Measurements from ENCODE around the gene ACBD3.
"Not testable (repeated sequence)": the region's sequence is repeated elsewhere in the genome, so short reads cannot be mapped to it uniquely, and the experiment has no call there.

Gene ACBD3

DNA sequence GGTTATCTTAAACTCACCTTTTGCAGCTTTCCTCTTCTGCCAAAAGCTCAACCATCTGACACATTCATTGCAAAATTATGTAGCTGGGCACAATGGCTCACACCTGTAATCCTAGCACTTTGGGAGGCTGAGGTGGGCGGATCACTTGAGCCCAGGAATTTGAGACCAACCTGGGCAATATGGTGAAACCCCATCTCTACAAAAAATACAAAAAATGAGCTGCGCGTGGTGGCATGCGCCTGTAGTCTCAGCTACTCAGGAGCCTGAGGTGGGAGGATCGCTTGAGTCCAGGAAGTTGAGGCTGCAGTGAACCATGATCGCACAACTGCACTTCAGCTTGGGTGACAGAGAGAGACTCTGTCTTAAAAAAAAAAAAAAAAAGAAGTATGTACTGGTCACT, 16.1 kb upstream of the ACBD3 start:
- DNase-seq (ENCODE audit: insufficient read length, low spot score): not testable (repeated sequence)

DNA sequence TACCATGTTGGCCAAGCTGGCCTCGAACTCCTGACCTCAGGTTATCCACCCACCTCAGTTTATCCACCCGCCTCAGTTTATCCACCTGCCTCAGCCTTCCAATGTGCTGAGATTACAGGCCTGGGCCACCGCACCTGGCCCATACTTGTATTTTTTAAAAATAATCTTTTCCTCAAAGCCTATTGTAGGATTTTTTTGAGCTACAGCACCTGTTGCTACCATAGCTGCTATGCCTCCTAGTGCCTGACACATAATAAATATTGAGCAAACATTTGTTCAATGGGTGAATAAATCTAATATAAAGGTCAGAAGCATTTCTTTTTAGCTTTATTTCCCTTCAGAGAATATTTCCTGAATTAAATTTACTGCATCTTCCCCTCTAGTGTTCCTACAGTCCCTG, 15.7 kb upstream of the ACBD3 start:
- FAIRE-seq (no peak), DNase-seq (ENCODE audit: insufficient read length, low spot score) (no peak)

More for the DNA sequence above, 16.1 kb upstream of the ACBD3 start:
- not testable (repeated sequence) for FAIRE-seq

DNA sequence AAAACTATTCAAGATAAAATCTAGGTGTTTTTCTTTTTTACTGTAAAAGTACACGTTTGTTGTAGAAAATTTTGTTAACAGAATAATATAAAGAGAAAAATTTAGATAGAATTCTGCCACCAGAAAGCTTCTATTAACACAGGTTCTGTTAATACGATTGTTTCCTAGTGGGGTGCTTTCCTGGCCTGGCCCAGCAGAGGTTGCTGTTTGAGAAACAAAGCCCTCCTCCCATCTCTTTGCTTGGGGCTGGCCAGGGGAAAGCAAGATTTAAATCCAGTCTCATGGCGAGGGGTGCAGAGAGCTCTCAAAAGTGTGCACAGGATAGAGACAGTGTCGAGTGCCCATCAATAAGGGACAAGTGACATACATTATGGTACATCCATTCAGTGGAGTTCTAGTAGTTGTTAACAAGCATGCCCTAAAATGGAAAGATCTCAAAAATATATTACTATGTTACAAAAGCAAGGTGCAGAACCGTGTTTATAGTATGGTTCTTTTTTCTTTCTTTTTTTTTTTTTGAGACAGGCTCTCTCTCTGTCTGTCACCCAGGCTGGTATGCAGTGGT, 14.6 kb upstream of the ACBD3 start:
- FAIRE-seq (no peak), DNase-seq (ENCODE audit: insufficient read length, low spot score) (no peak)

DNA sequence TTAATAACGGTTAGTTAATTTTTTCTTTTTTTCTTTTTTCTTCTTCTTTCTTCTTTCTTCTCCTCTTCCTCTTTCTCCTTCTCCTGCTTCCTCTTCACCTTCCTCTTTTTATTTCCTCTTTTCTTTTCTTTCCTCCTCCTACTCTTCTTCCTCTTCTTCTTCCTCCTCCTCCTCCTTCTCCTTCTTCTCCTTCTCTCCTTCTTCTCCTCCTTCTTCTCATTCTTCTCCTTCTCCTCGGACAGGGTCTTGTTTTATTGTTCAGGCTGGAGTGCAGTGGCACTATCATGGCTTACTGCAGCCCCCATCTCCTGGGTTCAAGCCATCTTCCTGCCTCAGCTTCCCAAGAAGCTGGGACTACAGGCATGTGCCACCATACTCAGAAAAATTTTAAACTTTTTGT, 13.4 kb upstream of the ACBD3 start:
- no peak for FAIRE-seq

DNA sequence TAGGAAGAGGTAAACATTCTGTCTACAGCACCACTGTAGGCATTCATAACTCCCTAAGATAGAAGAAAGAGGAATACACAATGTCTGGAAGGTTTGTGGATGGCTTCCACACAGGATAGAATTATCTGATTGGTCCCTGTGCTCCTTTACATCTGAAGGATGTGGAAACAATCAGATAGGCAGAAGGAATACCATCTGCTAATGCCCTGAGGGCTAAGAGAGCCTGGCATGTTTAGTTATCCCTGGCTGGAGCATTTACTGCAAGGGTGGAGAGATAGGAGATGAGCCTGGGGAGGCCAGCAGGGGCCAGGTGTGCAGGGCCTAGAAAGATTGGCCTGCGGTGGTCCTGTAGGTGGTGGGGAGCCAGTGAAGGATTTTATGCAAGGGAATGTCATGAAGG, 8.6 kb upstream of the ACBD3 start:
- DNase-seq (ENCODE audit: insufficient read length, low spot score) (no peak), FAIRE-seq (no peak)

More for the DNA sequence above, 13.4 kb upstream of the ACBD3 start:
- DNase-seq (ENCODE audit: insufficient read length, low spot score): no peak

DNA sequence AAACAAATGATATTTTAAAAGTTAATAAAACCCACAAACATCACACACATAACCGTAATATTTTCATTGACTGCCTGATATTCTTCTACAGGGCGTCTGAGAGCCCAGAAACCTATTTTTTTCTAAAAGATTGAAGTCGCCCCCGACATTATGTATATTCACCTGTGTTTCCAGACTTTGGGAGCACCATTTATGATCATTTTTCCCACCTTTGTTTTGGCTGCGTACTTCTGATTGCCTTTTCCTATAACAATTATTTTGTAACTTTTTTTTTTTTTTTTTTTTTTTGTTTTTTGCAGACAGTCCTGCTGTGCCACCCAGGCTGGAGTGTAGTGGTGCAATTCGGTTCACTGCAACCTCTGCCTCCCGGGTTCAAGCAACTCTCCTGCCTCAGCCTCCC, 839 bp upstream of the ACBD3 start:
- DNase-seq (ENCODE audit: insufficient read length, low spot score) (no peak), FAIRE-seq (no peak)

DNA sequence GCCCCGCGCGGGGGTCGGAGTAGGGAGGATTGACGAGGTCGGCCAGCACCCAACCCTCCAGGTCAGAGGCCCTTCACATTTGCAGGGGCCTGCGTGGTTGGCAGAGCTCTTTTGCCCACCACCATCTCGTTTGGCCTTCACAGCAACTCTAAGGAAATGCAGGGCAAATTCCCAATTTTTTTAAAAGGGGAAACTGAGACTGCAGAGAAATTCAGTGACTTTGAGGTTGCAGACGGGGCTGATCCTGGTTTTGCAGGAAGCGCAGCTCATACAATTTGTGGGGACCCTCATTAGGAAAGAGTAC, 430 bp upstream of the ACBD3 start:
- FAIRE-seq (no peak), DNase-seq (ENCODE audit: insufficient read length, low spot score) (no peak)

DNA sequence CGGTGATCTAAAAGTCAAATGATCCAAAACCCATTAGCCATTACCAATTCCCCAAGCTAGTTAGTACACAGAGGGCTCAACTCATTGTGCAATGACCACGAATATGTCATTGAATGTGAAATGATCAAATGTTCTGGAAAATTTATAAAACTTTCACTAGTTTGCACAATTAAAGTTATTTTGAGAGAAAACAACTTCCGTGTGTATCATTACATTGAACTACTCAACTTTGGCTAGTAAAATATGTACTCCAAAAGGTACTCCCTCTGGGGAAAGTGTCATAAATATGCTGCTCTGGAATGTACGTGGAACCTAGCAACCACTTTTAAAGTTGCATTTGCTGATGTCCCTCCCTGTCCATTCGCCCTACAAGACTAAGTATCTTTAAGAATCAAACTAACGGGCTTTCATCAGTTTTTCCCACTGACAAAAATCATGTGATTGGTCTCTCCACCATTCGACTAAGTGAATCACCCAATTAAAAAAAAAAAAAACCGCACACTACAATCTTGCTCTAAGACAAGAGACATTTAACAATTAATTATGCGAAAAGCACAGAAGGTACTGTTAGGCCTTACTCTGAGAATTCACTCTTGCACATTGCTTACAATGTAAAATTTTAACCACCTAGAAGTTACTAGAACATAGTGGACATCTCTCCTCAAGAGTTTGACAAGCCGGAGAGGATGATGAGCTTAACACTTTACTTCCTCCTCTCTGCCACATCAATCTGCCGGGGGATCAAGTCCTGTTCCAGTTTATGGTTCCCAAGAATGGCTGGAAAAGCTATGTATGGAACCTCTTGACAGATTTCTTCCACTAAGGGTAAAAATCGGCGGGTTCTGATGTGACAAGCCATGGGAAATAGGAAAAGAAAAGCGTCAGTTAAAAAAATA, 1.2 kb downstream of the ACBD3 start:
- DNase-seq (ENCODE audit: insufficient read length, low spot score) (no peak), FAIRE-seq (peak; percentile 68)

DNA sequence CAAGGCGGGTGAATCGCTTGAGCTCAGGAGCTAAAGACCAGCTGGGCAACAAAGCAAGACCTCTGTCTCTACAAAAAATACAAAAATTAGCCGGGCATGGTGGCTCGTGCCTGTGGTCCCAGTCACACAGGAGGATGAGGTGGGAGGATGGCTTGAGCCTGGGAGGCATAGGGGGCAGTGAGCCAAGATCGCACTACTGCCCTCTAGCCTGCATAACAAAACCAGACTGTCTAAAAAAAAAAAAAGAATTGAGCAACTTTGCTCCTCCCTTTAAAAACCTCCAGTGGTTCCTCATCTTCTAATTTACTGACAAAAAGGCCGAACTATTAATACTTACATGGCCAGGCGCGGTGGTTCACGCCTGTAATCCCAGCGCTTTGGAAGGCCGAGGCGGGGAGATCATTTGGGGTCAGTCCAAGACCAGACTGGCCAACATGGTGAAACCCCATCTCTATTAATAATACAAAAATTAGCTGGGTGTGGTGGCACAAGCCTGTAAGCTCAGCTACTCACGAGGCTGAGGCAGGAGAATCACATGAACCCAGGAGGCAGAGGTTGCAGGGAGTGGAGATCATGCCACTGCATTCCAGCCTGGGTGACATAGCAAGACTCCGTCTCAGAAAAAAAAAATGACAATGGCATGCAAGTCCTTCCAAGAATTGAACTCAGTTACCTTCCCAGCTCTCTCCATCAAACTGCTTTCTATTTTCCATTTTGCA, 4.4 kb downstream of the ACBD3 start:
- DNase-seq (ENCODE audit: insufficient read length, low spot score) (no peak), FAIRE-seq (no peak)

DNA sequence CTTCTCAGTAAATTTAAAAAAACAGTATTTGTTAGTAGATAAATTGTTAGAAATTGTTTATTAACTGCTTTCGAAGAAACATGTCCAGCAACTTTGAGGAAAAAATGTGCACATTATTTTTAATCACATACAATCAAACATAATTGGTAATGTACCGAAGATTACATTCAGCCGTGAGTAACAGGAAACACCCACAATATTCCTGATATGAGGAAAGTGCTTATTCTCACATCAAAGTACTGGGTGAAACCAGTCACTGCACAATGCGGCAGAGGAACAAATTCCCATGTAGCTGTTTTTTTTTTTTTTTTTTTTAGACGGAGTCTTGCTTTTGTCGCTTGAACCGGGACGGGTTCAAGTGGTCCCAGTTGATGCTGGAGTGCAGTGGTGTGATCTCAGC, 9.7 kb downstream of the ACBD3 start:
- DNase-seq (ENCODE audit: insufficient read length, low spot score) (no peak), FAIRE-seq (peak; percentile 11)

DNA sequence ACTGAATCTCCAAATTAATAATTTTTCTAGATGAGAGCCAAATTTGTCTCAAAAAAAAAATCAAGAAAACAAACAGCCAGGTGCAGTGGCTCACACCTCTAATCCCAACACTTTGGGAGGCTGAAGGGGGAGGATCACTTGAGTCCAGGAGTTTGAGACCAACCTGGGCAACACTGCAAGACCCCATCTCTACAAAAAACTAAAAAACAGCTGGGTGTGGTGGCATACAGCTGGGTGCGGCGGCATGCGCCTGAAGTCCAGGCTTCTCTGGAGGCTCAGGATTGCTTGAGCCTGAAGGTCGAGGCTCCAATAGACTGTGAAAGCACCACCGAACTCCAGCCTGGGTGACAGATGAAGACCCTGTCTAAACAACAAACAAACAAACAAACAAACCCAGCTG, 14.0 kb downstream of the ACBD3 start:
- no peak for FAIRE-seq

DNA sequence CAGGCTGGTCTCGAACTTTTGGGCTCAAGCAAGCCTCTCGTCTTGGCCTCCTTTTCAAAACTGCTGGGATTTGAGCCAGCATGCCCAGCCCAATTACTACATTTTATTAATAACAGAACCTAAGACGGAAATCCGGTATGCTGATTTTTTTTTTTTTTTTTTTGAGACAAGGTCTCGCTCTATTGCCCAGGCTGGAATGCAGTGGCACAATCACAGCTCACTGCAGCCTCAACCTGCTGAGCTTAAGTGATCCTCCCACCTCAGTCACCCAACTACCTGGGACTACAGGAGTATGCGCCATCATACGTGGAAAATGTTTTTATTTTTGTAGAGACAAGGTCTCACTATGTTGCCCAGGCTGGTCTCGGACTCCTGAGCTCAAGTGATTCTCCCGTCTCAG, 20.2 kb downstream of the ACBD3 start:
- FAIRE-seq (no peak), DNase-seq (ENCODE audit: insufficient read length, low spot score) (no peak)

More for the DNA sequence above, 14.0 kb downstream of the ACBD3 start:
- DNase-seq (ENCODE audit: insufficient read length, low spot score): no peak

DNA sequence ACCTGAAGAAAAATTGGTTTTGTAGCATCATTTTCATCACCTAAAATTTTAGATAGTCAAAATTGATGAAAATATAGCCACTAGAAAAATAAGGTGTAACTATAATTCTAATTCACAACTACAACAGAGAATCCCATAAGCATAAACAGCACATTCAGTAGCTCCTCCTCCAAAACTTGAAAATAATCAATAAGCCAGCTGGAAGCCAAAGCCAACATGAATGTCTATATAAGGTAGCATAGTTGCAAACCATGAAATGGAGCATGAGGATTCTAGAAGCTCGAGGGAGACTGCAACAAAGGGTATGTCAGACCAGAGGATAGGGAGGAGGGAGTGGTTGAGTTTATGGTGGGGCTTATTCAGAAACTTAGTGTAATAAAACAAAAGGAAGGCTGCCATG, 22.4 kb downstream of the ACBD3 start:
- FAIRE-seq (no peak), DNase-seq (ENCODE audit: insufficient read length, low spot score) (no peak)

DNA sequence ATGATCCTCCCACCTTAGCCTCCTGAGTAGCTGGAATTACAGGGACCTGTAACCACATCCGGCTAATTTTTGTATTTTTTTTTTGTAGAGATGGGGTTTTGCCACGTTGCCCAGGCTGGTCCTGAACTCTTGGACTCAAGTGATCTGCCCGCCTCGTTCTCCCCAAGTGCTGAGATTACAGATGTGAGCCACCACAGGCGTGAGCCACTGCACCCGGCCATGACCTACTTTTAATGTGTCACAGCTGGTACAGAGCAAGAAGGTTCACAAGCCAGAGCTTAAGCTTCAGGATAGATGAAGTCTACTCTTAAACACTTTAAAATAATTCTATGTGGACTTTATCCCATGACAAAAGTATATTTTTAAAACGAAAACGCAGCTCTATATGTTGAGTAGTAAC, 23.6 kb downstream of the ACBD3 start:
- FAIRE-seq: no peak
- no peak for DNase-seq (ENCODE audit: insufficient read length, low spot score)

DNA sequence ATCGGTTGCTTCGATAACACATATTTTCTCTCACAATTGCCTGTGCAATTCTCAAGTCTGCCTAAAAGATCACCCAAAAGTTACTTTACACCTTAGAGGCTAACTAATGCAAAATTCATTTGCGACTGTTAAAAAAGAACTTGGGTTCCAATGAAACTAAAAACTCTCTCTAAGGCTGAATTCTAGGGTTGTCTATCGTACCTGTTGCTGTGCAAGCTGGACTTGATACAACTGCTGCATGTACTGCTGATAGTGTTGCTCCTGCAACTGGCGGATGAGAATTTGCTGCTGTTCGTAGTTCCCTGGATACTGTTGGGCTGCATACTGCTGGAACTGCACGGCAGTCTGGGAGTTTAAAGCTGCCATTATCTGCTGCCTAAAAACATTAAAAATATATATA, 27.6 kb downstream of the ACBD3 start:
- FAIRE-seq (no peak), DNase-seq (ENCODE audit: insufficient read length, low spot score) (no peak)

DNA sequence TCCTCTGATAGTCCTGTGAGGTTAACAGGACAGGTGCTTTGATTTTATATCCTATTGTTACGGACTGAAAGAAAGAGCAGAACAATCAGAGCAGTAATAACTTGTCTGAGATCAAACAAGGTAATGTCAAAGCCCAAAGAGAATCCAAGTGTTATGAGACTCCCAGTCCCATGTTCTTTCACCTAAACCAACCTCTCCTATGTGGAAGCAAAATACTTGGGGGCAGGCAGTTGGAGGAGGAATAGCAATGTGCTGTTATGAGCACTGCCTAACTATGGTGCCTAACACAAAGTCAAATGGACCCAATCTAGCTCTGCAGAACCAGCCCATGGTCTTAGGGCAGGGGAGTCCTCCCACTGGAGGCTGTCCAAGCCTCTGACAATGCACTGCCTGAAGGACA, 28.1 kb downstream of the ACBD3 start:
- no peak for DNase-seq (ENCODE audit: insufficient read length, low spot score)
- FAIRE-seq: peak; percentile 75

DNA sequence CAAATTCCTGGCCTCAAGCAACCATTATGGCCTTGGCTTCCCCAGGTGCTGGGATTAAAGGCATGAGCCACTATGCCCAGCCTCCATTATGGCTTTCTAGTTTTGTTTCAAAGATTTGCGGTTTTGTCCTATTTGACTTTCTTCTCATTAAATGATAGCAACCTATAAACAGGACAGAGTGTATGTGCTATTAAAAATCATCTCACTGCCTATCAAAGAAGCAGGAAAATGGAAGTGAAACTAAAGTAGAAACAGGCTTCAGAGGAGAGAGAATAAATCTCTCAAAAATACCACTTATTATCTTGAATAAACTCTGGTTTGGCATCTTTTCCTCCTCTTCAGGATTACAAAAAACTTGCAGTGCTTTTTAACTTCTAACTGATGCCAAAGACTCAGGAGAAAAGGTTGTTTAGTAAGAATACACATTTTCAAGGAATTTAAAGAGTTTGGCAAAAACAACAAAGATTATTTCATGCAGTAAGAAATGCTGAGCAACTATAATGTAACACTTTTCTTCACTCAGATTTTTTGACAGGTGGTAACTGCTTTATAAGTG, 28.7 kb downstream of the ACBD3 start:
- FAIRE-seq (peak; percentile 18), DNase-seq (ENCODE audit: insufficient read length, low spot score) (no peak)

DNA sequence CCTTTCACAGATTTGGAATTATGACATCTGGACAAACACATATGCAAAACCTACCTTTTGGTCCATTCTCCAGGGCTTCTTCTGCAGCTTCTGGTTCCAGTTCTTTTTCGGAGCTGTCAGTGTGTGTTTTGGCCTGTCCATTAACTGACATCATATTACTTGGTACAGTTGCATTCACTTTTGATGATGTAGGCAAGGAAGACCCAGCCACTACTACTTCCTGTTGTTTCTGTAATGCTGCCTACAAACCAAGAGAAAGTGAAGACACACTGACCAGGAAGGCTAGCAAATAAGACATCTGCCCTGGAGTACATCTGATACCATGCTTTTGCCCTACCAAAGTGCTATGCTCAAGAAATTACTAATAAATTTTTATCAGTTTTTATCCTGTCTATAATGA, 31.9 kb downstream of the ACBD3 start:
- no peak for FAIRE-seq
- no peak for DNase-seq (ENCODE audit: insufficient read length, low spot score)

DNA sequence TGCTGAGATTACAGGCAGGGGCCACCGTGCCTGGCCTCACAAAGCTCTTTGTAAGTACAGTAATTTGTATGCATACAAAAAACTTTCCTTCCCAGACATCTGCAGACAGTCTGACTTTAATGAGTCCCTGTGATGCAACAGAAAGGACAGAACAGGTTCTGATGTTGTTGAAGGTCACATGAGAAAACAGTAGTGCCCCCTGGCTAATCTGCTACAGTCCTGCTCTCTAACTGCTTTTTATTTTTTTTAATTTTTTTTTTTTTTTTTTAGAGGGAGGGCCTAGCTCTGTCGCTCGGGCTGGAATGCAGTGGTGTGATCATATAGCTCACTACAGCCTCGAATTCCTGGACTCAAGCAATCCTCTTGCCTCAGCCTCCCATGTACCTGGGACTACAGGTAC, 36.7 kb downstream of the ACBD3 start:
- no peak for DNase-seq (ENCODE audit: insufficient read length, low spot score)
- no peak for FAIRE-seq

DNA sequence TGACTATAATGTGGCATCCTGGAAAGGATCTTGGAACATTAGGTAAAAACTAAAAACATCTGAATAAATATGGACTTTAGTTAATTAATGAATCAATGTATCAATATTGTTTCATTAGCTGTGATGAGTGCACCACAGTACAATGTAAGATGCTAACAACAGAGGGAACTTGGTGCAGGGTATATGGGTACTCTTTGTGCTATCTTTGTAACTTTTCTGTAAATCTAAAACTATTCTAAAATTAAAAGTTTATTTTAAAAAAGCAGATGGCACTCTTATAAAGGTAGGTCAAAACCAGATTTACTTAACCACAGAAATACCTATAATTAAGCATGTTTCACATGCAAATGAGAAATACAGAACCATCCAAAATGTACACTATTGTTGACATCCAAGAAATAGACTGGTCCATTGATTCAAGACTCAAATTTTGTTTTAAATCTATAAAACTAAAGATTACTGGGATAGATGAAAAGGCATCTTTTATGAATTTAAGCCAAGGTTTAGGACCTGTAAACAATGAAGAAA, 38.4 kb downstream of the ACBD3 start:
- no peak for FAIRE-seq

DNA sequence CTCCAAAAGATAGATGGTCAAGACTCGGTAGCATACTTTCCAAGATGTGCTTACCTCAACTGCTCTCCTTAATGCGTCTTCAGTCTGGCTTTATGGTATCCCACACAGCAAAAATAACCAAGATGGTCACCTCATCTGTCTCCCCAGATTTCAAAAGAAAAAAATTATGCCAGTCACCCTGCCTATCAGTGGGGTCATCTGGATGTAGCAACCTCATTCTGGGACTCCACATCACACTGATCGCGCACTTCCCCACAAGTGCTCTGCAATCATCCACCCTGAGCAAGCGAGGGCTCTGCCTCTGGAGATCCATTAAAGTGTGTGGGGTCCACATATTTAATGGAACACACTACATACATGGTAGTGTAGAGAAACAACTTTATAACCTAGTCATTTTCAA, 42.5 kb downstream of the ACBD3 start:
- DNase-seq (ENCODE audit: insufficient read length, low spot score) (no peak), FAIRE-seq (no peak)

More for the DNA sequence above, 38.4 kb downstream of the ACBD3 start:
- no peak for DNase-seq (ENCODE audit: insufficient read length, low spot score)

Data from GM19239 (cell line).